ENCODE data around the gene SCNN1A.

Gene SCNN1A

GRCh38 chr12:6384499-6385436 lies 9.4 kb upstream of the SCNN1A start:
- no peak for DNase-seq (ENCODE audit: low read depth)

- no peak for DNase-seq (ENCODE audit: low read depth)
Measured at GRCh38 chr12:6383572-6384498, 8.5 kb upstream of the SCNN1A start, which contains the start of gene LTBR. TSS of gene LTBR (plus strand) at chr12:6384162. CDS start at chr12:6384359, 197 bp downstream.

GRCh38 chr12:6382982-6383381 lies 7.6 kb upstream of the SCNN1A start:
- DNase-seq (ENCODE audit: low read depth): no peak

GRCh38 chr12:6382371-6382770 lies 7.0 kb upstream of the SCNN1A start:
- DNase-seq (ENCODE audit: low read depth): no peak

GRCh38 chr12:6380141-6381121 lies 5.1 kb upstream of the SCNN1A start:
- DNase-seq (ENCODE audit: low read depth): no peak

- no peak for DNase-seq (ENCODE audit: low read depth)
Measured at GRCh38 chr12:6378709-6379472, 3.5 kb upstream of the SCNN1A start.

- no peak for DNase-seq (ENCODE audit: low read depth)
Measured at GRCh38 chr12:6377667-6377994, 2.3 kb upstream of the SCNN1A start.

GRCh38 chr12:6376870-6377666 lies 1.7 kb upstream of the SCNN1A start:
- no peak for DNase-seq (ENCODE audit: low read depth)

GRCh38 chr12:6376079-6376869 lies 911 bp upstream of the SCNN1A start:
- no peak for DNase-seq (ENCODE audit: low read depth)

GRCh38 chr12:6374786-6375160 lies 590 bp downstream of the SCNN1A start:
- no peak for DNase-seq (ENCODE audit: low read depth)

GRCh38 chr12:6374028-6374785 lies 1.2 kb downstream of the SCNN1A start:
- DNase-seq (ENCODE audit: low read depth): no peak

GRCh38 chr12:6373022-6373787 lies 2.2 kb downstream of the SCNN1A start:
- no peak for DNase-seq (ENCODE audit: low read depth)

GRCh38 chr12:6372403-6373003 lies 2.9 kb downstream of the SCNN1A start:
- no peak for DNase-seq (ENCODE audit: low read depth)

GRCh38 chr12:6370994-6371754 lies 4.2 kb downstream of the SCNN1A start:
- DNase-seq (ENCODE audit: low read depth): no peak

GRCh38 chr12:6370576-6370935 lies 4.8 kb downstream of the SCNN1A start:
- DNase-seq (ENCODE audit: low read depth): no peak

GRCh38 chr12:6369916-6370575 lies 5.3 kb downstream of the SCNN1A start:
- DNase-seq (ENCODE audit: low read depth): no peak
